ENCODE data around the gene CDADC1. TPM values are rescaled to one million over a fixed set of nuclear protein-coding genes. Genes with fewer than 3 reads are reported as not detected.

CDADC1 gene
- total RNA-seq, 3 donors from 2014 or later, result 7.6 to 14.1 (median 7.9) TPM

DNA sequence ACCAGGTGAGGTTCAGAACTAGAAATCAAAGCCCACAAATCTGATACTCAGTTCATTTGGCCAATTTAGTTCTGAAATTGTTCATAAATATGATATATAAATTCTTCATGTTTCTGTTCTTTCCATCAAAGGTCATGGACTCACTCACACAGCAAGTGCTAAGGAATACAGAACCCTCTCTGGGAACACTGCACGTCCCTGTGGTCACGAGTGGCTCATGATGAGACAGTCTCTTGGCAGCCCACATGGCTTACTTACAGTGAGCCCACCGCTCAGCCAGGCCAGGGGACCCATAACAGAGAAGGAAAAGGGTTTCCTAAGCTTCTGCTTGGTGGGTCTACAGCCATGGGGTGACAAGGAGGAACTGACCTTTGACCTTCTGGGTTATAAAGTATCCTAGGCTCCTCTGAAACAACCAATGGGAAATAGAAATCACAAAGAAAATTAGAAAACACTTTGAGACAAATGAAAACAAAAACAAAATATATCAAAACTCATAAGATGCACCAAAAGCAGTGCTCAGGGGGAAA lies 67.4 kb downstream of the CDADC1 start:
- ATAC-seq, result no peak
- Histone ChIP-seq H3K36me3 (ENCODE audit: low read depth) (no peaks in the 10 kb centered on the region), H3K4me3 (no peak overlapping the region), H3K4me1 (ENCODE audit: low read depth) (no peaks in the 10 kb centered on the region), H3K9me3 (no peaks in the 10 kb centered on the region)
- TF ChIP-seq, protein P1, sequence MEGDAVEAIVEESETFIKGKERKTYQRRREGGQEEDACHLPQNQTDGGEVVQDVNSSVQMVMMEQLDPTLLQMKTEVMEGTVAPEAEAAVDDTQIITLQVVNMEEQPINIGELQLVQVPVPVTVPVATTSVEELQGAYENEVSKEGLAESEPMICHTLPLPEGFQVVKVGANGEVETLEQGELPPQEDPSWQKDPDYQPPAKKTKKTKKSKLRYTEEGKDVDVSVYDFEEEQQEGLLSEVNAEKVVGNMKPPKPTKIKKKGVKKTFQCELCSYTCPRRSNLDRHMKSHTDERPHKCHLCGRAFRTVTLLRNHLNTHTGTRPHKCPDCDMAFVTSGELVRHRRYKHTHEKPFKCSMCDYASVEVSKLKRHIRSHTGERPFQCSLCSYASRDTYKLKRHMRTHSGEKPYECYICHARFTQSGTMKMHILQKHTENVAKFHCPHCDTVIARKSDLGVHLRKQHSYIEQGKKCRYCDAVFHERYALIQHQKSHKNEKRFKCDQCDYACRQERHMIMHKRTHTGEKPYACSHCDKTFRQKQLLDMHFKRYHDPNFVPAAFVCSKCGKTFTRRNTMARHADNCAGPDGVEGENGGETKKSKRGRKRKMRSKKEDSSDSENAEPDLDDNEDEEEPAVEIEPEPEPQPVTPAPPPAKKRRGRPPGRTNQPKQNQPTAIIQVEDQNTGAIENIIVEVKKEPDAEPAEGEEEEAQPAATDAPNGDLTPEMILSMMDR (IDR thresholded peaks at IDR 0.05), result no peak
- DNase-seq, result no peak
- intact Hi-C loops (cut with DNase I, micrococcal nuclease), result no loop called here

DNA sequence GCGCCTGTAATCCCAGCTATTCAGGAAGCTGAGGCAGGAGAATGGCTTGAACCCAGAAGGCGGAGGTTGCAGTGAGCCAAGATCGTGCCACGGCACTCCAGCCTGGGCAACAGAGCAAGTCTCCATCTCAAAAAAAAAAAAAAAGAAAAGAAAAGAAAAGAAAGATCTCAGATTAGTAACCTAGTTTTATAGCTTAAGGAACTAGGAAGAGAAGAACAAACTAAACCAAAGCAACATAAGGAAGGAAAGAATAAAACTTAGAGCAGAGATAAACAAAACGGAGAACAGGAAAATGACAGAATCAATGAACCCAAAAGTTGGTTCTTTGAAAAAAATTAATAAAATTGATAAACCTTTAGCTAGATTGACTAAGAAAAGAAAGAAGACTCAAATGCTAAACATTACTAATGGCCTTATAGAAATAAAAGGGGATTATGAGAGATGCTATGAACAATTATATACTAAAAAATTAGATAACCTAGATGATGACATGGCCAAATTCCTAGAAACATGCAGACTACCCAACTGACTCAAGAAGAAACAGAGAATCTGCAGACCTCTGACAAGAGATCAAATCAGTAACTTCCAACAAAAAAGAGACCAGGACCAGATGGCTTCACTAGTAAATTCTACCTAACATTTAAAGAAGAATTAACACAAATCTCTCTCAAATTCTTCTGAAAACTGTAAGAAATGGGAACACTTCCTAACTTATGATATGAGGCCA lies 68.2 kb downstream of the CDADC1 start:
- Histone ChIP-seq H3K36me3 (ENCODE audit: low read depth) (no peaks in the 10 kb centered on the region), H3K9me3 (no peaks in the 10 kb centered on the region), H3K4me1 (ENCODE audit: low read depth) (no peaks in the 10 kb centered on the region), H3K4me3 (no peak overlapping the region)
- no peak for ATAC-seq
- TF ChIP-seq, protein P1 (IDR thresholded peaks at IDR 0.05), result no peak
- no peak for DNase-seq
- intact Hi-C loops (cut with DNase I, micrococcal nuclease), result no loop called here

DNA sequence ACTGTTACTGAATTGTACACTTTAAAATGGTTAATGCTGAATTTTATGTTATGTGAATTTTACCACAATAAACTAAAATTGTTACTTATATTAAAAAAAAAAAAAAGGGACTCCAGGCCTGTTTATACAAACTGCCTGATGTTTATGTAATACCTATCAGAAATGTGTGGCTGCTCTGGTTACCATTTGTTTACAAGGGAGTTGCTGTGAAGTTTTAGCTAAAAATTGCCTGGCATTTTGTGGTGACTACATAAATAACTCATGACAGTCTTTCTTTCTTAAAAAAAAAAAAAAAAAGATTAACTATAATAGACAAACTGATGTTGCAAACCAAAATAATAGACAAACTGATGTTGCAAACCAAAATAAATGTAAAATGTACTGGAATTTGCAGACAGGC lies 71.8 kb downstream of the CDADC1 start:
- intact Hi-C loops (cut with DNase I, micrococcal nuclease), result no loop called here
- DNase-seq (no peak), ATAC-seq (no peak)

DNA sequence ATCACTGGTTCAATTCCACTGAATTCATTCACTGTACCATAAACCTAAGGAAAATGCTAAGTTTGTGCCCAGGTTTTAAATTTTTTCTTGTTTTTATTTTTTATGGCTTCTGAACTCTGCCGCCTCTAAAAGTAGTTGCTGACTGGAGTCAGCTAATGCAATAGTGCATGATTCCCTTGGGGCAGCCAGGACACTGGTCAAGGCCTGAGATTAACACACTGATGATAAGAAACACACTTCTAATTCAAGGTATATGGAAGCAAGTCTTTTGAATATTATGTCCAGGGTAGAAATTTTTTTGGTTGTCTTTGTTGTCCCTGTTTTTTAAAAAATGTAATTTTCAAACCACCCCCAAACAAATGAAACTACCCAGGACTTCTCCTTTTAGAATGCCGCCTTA lies 72.2 kb downstream of the CDADC1 start:
- ATAC-seq (no peak), DNase-seq (no peak)
- H3K9me3 ChIP-seq, result no peaks in the 10 kb centered on the region
- H3K4me3 ChIP-seq, result no peak overlapping the region
- no peaks in the 10 kb centered on the region for H3K4me1 ChIP-seq (ENCODE audit: low read depth)
- TF ChIP-seq, protein P1 (IDR thresholded peaks at IDR 0.05), result no peak
- intact Hi-C loops (cut with DNase I, micrococcal nuclease), result no loop called here
- no peaks in the 10 kb centered on the region for H3K36me3 ChIP-seq (ENCODE audit: low read depth)

More for the DNA sequence above, 71.8 kb downstream of the CDADC1 start:
- no peaks in the 10 kb centered on the region for H3K9me3 ChIP-seq
- no peaks in the 10 kb centered on the region for H3K4me1 ChIP-seq (ENCODE audit: low read depth)
- TF ChIP-seq, protein P1 (IDR thresholded peaks at IDR 0.05), result no peak
- H3K4me3 ChIP-seq, result no peak overlapping the region
- H3K36me3 ChIP-seq (ENCODE audit: low read depth), result no peaks in the 10 kb centered on the region

DNA sequence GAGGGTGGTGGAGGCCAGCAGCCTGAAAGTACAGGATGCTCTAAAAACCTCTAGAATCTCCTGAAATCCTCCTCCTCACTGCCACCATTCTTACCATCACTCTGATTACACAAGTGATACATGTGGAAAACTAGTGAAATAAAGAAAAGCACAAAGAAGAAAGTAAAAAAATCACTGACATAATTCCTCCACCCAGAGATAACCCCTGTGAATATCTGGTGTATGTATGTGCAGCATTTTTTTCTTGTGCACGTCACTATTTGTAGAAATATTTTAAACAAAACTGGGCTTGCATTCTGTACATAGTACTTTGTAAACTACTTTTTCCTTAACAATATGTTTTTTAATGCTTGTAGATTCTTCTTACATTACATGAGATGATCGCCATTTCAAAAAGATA lies 73.2 kb downstream of the CDADC1 start:
- intact Hi-C loops (cut with DNase I, micrococcal nuclease), result no loop called here
- Histone ChIP-seq H3K9me3 (no peaks in the 10 kb centered on the region), H3K36me3 (ENCODE audit: low read depth) (no peaks in the 10 kb centered on the region), H3K4me3 (no peak overlapping the region), H3K4me1 (ENCODE audit: low read depth) (no peaks in the 10 kb centered on the region)
- TF ChIP-seq, protein P1 (IDR thresholded peaks at IDR 0.05), result no peak
- DNase-seq (no peak), ATAC-seq (no peak)

All from mucosa of descending colon (tissue), 3 donors.